Fibroblast of peridontal ligament (primary cell): ENCODE results near the gene IL17REL.

Source experiments
- DNase-seq: peaks from one replicate; pipeline ENCODE4 v3.0.0-alpha.2; 2010; ENCODE audit errors: extremely low read depth

The IL17REL gene

DNA sequence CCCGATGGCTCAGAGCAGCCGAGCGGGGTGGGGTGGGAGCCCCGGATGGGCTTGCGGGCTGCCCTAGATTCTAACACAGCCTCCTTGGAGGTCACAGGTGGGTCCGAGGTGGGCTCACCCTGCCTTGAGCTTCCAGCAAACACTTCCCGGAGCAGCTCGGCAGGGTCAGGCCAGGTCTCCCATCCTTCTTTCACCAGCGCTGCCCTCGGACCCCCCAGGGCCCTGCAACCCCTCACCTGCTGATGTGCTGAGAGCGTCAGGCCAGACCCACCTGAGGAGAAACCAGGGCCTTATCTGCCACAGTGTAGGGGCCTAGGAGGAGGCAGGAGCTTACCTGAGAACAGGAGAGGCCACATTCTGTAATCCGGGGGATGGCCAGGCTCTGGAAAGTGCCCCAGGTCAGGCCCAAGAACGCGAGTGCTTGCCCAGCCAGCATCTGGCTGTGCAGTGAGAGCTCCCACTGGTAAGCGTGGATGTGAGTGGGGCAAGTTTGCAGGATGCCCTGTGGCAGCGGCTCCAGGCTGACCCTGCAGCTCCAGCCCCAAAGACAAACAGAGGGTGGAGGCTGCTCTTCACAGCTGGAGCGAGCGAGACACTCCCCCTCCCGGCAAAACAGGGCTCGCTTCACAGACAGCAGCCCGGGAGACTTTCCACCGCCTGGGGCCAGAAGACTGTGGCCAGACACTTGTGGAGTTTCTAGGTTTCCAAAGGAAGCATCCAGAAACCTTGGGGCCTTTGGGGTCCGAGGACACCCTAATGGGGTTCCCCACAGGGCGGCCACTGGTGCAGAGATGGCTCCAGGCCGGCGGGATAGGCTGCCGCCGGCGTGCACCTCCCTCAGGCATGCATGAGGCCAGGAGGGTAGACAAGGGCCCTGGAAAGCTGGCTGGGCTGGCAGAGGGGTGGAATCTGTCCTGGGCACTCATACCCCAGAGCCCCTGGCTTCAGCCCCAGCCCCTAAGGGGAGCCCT, at the start of gene IL17REL:
IL17REL (minus strand) TSS at position 555 of the 971 bp plus-strand sequence; CDS start at position 436, 119 bp downstream.
- no peak for DNase-seq

DNA sequence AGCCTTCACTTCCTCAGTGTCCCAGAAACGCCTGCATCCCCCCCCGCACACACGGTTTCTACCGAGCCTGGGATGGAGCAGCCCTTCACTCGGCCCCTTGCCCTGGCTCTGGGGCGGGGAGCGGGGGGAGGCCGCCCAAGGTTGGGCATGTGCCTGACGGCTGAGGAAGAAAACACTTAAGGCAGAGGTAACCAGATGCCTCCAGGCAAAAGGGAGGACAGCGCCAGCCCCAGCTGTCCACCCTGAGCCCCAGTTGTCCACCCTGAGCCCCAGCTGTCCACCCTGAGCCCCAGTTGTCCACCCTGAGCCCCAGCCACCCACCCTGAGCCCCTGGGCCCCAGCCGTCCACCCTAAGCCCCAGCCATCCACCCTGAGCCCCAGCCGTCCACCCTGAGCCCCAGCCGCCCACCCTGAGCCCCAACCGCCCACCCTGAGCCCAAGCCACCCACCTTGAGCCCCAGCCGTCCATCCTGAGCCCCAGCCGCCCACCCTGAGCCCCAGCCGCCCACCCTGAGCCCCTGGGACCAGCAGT, 49.3 kb upstream of the IL17REL start:
- DNase-seq = no peak

DNA sequence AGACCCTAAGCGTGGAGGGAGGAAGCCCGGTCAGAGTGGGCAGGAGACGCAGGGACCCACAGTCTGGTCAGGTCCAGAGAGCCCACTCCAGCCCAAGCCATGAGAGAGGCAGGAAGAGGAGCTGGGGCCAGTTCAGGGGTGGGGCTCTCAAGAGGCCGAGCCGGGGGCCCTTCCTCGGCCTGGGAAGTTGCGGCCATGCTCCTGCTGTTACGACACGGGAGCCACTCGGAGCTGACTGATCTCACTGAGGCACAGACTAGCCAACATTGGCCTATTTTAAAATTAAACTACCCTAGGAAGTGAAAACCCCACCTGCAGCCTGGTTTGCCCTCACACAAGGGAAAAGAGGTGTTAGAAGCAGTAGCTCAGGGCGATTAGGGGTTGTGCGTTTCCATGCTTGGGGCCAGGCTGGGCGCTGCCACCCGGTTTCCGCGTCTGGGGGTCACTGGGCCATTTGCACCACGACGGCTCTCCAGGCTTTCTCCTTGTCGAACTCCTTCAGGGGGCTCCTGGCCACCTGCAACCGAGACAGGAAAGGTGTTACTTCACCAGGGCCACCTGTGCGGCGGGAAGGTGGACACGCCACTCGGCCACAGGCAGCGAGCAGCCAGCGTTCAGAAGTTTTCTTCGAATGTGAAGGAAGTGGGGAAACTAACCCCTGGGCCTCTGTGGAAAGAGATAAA, 48.7 kb upstream of the IL17REL start:
- DNase-seq = no peak

DNA sequence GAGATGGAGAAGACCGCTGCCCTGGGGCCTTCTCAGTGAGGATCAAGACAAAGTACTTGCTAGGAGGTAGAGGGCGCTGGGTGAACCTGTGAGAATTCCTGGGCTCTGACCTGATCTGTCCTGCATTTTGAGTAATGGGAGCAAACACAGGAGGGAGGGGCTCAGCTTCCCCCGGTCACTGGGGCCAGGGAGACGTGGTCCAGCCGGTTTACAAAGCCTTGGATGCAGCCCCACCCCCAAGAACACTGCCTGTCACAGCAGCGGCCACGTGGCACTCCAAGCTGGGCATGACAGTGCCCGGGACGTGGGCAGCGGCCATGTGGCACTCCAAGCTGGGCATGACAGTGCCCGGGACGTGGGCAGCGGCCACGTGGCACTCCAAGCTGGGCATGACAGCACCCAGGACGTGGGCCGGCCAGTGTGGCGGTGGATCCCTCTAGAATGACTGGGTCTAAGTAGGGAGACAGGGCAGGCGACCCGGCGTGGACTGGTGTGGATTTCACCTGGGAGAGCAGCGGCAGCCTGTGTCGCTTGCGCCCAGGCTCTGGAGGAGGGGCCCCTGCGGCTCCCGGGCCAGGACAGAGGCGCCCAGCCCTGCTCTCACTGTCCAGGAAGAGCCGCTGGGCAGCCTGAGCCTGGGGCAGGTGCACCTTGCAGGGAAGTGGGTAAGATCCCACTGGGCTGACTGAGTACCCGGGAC, 48.0 kb upstream of the IL17REL start:
- DNase-seq = no peak

DNA sequence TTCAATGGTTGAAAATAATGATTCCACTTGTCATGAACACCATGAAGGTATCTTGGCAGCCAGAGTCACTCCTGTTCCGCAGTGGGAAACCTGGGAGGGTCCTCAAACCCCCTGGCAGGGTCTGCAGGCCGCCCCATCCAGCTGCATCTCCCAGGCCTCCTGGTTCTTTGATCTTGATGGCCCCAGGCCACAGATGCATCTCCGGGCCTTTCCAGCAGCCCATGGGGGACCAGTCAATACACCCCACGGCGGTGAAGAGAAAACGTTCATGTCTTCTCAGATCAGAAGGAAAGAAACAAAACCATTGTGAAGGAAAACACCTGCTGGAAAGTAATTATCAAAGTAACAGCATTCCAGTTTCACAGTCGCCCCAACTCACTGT, 47.3 kb upstream of the IL17REL start:
- DNase-seq = no peak

DNA sequence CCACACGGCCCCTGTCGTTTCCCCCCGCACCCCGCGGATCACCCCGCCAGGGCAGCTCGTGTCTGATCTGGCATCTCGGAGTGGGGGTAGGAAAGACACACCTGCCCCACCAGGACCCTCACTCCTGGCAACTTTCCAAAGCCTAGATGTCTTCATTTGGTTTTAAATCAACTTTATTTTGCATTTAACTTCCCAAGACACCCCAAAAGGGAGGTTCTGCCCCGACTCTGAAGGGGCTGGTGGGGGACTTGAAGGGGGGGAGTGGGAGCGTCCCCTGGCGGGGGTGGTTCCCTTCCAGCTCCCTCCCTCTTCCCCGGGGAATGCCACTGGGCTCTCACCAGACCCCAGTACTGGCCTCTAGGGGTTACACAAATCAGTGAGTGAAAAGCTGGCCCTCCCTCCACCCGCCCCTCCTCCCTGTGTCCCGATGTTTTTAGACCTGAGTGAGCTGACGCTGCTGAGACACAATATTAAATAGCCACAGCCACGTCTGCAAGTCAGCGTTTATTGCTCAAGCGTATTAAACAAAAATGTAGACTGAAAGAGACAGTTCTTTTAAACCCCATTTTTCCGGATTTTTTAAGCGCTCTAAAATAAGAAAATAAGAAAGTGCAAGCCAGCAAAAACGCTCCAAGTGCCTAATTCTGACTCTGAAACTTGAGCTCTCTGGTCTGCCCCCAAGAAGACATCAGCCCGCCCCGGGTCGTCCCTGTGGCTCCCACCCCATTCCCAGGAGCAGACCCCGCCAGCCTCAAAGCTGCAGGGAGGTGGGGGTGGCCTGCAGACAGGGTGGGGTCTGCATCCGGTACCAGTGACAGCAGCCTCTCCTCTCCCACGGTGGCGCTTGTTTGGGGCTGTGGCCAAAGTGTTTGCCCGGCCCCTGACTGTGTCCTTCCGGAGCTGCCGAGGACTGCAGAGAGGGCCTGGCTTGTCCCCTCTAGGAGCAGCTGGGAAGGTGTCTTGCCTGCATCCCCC, 46.6 kb upstream of the IL17REL start:
- peak; percentile 30 for DNase-seq

DNA sequence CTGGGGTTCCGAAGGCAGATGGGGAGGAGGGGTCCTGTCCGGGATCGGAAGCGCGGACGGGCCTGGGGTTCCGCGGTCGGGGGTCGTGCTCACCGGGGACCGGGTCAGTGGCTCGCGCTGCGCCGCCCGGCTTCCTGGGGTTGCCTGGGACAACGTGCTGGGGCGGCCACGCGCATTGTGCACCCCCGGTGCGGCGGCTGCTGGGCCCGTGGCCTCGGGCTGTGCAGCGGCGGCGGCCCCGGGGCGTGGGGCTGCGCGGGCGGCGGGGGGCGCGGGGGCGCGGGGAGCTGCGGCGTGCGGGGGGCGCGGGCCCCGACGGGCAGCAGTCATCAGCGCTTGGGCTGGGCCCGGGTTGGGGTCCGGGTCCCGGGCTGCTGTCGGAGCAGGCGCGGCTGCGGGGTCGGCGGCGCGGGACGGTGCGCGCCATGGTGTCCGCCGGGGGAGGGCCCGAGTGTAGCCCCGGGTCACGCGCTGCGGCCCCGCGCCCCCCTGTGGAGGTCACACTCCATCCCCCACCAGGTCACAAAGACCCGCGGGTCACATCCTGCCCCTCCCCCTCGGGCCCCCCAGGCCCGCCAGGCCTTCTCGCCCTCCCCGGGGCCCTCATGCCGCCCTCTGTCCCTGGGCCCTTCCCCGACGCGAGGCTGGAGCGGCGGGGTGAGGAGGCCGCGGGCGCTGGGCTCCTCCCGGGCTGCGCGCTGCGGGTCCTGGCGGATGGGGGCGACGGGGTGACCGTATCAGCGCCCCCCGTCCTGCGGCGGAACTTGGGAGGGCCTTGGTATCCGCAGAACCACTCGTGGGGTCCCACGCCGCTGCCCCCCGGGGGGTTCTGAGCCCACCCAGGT, 45.7 kb upstream of the IL17REL start, which contains the start of gene TTLL8:
TTLL8 (minus strand) TSS at position 238 of the 845 bp plus-strand sequence.
- no peak for DNase-seq

DNA sequence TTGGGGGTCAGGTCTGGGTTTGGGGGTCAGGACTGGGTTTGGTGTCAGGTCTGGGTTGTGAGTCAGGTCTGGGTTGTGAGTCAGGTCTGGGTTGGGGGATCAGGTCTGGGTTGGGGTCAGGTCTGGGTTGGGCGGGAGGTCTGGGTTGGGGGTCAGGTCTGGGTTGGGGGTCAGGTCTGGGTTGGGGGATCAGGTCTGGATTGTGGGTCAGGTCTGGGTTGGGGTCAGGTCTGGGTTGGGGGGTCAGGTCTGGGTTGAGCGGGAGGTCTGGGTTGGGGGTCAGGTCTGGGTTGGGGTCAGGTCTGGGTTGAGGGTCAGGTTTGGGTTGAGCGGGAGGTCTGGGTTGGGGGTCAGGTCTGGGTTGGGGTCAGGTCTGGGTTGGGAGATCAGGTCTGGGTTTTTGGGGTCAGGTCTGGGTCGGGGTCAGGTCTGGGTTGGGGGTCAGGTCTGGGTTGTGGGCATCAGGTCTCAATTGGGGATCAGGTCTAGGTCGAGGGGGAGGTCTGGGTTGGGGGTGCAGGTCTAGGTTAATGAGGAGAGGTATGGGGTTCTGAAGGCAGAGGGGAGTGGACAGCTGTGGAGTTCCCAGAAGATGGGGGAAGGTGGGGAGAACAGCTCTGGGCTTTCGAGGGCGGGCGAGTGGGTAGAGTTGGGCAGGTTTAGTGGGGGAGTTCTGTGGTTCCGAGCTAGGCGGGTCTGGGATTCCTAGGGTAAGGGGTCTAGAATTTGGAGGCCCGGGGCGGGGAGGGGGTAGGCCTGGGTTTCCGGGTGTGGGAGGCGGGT, 44.9 kb upstream of the IL17REL start:
- no peak for DNase-seq

DNA sequence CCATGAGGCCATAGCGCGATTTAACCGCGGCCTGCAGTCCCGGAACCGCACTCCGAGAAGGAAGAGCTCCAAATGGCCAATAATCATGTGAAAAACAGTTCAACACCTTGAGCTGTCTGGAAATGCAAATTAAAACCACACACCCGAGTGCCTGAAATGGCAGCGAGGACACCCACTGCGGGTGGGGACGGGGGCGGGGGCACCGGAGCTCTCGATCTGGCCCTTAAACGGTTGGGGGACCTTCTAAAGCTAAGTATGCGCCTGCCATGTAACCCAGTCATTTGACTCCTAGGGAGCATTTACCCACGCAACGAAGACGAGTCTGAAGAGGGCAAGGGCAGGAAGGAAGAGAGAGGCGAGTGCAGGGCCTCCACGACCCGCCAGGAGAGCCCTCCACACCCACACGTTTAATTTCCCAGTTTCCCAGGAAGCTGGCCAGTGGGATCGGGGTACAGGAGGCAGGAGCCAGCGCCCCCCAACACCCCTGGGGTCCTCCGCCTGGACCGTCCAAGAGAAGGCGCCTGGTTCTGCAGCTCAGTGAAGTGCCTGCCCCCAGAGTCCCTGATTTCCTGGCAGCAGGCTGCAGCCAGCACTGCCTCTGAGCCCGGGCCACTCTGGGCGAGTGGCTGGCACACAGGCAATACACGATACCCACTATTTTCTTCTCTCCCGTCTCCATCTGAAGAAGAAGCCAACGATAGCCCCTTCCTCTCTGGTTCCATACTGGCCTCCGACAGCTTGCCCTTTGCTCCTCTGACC, 43.8 kb upstream of the IL17REL start:
- no peak for DNase-seq

DNA sequence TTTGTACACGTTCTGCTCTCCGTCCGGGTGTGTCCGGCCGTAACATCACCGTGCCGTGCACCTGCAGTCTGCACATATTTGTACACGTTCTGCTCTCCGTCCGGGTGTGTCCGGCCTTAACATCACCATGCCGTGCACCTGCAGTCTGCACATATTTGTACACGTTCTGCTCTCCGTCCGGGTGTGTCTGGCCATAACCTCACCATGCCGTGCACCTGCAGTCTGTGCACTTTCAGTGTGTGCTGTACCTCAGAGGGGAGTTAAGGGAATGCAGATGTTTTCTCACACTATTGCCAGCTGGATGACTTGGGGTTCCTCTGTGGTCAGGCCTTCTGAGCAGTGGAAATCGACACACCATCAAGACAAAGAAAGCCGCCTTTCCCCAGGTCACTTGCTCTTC, 41.3 kb upstream of the IL17REL start:
- DNase-seq = no peak

DNA sequence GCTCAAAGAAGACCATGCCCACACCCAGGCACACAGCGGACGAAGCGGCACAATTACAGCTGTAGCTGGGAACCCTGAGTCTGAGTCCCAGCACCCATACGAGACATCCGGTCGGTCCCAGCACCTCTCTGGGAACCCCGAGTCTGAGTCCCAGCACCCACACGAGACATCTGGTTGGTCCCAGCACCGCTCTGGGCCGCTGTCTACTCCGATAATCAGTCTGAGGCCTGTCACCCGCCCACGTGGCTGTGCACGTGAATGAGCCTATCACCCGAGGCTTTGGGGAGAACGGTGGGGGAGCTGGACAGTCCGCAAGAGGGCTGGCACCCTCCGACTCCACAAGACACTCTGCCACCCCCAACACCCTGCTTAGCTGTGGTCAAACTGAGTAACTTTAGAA, 39.4 kb upstream of the IL17REL start:
- DNase-seq = no peak

DNA sequence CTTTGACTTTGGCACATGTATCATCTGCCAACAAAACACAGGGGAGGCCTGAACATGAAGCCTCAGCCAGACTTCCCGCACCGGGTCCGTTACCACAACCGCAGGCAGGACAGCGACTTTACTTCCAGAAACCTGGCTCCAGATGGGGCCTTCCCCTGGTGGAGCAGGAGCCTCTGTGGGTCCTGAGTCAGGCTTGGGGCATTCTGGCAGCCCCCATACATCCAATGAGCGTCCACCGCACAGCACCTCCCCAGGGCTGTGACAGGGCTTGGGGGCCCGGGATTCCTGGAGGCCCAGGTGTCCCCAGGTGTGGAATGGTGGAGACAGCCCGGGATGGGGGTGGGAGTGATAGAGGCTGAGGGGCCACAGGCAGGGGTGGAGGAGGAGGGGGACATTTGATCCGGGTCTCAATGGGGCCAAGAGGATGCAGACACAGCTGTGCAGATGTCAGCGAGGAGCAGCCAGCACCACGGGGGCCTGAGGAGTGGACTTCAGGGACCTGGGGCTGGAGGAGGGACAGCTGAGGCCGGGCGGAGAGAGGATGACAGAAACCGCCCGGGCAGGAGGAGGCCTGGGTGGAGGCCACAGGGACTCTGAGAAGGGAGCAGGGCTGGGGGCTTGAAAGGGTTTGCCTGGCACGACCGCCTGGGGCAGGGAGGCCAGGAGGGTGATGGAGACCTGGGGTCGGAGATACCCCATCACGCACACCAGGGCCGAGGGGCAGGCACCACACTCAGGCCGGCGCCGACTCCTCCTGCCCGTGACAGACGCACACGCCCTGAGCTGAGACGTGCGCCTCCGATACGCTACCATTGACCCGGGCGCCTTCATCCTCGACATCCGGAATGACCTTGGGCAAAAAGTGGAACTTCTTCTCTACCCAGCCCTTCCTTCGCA, 37.0 kb upstream of the IL17REL start:
- DNase-seq = no peak

DNA sequence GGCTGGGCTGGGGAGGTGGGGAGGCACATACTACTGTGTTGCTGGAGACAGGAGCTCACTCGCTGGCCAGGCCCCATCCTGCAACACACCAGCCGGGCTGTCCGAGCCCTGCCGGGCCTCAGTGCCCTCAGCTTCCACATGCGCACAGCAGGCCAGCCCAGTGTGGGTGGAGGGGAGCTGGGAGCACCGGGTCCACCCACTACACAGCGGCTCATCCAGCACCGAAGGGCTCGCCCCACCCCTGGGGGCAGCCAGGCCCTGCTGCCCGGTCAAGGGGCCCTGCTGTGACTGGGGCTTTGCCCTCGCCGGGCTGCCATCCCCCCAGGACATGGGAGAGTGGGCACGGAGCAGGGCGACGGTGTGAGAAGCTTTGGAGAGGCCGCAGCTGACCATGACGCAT, 36.3 kb upstream of the IL17REL start:
- no peak for DNase-seq

DNA sequence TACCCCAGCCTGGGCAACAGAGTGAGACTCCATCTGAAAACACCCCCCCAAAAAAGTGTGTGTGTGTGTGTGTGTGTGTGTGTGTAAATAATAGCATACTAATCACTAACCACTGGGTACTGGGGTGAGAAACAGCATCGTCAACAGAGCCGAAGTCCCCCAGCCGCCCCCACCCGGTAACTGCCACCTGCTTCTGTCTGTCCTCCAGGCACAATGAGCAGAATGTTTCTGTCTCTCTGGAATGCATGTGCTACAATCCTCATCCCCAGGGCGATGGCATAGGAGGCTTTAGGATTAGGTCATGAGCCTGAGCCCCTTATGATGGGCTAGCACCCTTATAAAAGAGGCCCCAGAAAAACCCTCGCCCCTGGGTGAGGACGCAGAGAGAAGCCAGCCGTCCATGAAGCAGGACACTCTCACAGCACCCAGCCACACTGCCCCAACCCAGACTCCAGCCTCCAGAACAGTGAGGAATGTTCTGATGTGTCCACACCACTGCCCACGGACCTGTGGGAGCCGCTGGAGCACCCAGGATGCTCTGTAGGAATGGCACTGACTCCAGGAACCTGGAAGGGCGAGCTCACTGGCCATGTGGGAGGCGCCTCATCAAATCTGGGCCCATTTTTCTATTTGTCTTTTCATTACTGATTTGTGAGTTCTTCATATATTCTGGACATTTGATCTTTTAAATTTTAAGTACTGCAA, 35.6 kb upstream of the IL17REL start:
- no peak for DNase-seq

DNA sequence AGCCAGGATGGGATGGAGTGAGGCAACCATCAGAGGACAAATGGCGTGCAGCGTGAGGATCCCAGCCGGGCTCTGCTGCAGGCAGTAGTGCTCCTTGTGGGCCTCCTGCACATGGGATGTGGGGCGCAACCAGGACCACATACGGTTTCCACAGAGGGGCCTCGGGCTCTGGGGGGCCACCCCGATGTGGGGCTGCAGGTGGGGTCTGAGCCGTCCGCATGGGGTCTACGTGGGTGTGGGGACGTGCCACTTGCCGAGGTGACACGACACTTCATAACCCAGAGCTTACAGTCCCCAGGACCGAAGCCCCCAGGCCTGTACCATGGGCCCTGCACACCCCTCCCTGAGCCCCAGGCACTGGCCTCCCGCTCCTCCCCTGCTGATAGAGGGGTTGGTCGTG, 34.8 kb upstream of the IL17REL start:
- DNase-seq = no peak

DNA sequence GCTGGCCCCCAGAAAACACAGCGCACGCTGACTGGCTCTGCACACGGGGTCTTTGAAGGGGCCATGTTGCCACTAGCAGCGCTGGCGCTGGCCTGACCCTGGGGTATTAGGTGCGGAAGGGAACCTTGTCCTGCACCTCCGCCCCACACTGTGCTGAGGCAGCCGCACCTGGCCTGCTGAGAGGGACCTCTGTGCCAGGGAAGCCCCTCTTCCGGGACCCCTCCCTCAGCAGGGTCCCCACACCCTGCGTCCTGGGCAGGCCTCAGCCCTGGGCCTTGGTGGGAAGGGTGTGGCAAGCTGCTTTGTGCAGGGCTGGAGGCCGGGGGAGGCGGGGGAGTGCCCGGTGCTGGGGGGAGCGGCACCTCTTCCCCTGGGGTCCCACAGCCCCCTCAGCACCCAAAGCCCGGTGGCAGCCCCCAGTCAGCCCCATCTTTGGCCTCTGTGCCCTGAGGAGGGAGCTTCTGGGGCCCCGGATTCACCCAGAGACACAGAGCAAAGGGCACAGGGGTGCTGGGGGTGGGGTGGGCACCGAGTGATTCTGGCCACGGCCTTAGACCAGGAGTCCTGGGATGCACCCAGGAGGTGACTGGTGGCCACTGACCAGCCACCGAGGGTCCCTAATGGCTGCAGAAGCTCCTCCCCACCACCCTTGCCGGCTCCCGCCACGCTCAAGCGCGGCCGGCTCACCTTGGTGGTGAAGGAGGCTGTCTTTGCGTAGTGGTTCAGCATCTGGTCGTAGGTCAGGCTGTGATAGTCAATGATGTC, 34.1 kb upstream of the IL17REL start:
- no peak for DNase-seq
